LHCN-M2 (cell line): ENCODE data around the gene SERPINA5. TPM values are rescaled to one million over a fixed set of nuclear protein-coding genes. Genes with fewer than 3 reads are reported as not detected.
A peak's percentile ranks its signal among the peaks of the same experiment; 100 is the strongest.

Experiments
- DNase-seq: peaks from one replicate; pipeline ENCODE4 v3.0.0-alpha.2; 2012; ENCODE audit warnings: low read depth
- polyA plus RNA-seq: library from polyadenylated mRNA; unstranded; fragments of >200 nt; gene quantifications from one replicate; pipeline ENCODE4 v1.2.1, GENCODE V29; 2012; ENCODE audit warnings: missing spikeins
- total RNA-seq: library from RNA; depleted of rRNA; stranded (reverse); fragments of >200 nt; gene quantifications from 2 replicates; pipeline ENCODE4 v1.2.3, GENCODE V29; 2014; rRNA removed

SERPINA5 gene, protein sequence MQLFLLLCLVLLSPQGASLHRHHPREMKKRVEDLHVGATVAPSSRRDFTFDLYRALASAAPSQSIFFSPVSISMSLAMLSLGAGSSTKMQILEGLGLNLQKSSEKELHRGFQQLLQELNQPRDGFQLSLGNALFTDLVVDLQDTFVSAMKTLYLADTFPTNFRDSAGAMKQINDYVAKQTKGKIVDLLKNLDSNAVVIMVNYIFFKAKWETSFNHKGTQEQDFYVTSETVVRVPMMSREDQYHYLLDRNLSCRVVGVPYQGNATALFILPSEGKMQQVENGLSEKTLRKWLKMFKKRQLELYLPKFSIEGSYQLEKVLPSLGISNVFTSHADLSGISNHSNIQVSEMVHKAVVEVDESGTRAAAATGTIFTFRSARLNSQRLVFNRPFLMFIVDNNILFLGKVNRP
- total RNA-seq = 0.06 and 0.13 TPM in 2 replicates
- 0.10 TPM for polyA plus RNA-seq

DNA sequence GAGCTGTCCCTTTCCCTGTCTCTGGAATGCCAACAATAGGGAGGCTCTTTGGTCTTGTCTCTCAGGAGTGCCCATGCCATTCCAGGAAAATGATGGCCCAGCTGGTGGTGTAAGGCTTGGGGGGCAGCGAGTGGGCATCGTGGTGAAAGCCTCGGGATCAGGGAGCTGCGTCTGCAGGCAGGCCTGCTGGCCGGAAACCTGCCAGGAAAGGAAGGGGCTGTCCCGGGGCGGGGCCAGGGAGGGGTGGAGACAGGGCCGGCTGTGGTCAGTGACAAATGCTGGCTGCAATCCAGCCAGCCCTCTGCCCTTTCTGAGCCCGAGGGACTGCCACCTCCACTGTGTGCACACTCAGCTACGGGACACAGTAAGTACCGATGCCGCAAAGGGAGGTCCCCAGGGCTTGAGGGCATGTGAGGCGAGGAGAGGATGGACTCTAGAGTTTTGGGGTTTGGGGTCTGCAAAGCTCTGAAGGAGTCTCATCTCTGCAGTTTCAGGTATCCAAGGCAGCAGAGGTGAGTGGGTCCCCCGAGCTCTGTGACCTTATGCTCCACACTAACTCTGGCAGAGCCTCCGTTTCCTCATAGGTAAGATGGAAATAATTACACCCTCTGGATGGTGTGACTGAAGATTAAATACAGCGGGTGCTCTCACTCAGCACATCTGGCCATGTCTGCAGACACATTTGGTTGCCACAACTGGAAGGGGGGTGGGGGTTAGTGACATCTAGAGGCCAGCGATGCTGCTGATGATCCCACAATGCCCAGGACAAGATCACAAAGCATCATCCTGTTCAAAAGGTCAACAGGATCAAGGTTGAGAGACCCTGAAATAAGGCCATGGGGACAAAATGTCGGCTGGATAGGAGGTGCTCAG, at the start of gene SERPINA5:
Gene SERPINA5, plus strand, starts transcription at position 300 of the 873 bp plus-strand sequence. CDS start 5,937 bp downstream, outside the sequence.
- peak; percentile 7 for DNase-seq

DNA sequence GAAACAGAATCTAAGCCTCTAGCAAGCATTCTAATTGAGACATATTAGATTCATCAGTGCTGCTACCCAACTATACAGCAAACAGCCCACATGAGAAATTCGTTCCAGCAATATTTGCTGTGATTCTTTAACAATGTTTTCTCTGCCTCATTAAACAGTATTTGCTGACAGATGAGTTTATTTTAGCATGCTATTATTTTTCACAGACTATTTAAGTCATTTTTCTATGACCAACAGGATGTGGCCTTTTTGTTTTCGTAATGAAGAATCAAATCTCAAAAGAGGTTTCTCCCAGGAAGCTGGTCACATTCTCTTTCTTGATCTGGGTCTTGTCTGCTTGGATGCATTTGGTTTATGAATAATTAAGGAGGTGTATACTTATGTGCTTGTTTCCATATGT, 48.8 kb upstream of the SERPINA5 start:
- DNase-seq = peak; percentile 19

DNA sequence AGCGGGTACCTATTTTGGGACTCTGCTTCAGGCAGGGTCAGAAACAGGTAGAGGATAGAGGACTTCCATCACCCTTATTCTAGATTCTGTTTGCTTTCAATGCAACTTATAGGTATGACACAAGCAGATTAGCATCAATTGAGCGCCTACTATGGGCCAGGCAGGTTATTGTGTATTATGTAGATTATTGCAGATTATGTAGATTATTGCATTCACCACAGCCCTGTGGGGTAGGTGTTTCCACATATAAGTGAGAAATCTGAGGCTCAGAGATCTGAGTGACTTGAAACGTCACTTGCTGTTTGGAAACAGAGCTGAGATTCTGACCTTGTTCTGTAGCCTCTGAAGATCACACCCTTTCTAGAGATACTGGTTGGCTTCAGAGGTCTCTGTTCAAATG, 45.7 kb upstream of the SERPINA5 start:
- no peak for DNase-seq

DNA sequence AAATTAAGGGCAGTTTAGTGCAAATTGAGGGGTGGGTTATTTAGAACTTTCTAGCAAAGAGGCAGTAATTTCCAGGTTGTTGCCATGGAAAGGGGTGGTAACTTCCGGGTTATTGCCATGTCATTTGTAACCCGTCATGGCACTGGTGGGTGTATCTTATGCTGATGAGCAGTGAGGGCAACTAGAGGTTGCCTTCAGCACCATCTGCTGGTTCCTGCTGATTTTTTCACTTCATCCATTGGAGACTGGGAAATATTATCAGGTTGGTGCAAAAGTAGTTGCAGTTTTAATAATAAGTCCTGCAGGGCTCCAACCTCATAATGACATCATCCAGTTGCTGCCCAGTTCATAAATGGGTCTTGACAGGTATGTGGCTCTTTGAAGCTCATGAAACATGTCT, 44.4 kb upstream of the SERPINA5 start:
- no peak for DNase-seq

DNA sequence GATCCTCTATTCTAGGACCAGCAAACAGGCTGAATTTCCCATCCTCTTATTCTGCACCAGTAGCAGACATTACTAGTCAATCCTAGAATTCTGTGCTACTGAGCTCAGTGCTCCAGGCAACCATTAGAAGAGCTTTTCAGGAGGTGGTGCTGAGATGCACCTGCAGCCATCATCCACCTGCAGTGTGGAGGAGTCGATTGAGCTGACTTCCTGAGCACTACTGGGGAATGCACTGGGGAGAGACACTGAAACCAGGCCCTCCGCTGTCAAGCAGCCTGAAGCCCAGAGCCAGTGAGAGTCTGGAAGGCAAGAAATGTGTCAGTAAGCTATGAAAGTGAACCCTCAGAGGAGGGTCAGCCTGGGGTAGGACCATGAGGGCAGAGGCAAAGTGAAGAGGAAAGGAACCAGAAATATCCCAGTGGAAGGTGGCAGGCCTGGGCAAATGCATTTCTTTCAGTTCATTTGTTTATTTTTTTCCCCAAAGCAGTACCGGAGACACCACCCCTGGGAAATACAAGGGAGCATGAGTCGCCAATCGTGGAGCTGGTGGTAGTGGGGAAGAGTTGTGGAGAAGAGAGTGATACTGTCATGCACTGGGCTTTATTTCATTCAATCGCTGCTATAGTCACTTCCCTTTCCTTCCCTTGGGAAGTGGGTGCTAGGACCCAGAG, 43.0 kb upstream of the SERPINA5 start:
- no peak for DNase-seq

DNA sequence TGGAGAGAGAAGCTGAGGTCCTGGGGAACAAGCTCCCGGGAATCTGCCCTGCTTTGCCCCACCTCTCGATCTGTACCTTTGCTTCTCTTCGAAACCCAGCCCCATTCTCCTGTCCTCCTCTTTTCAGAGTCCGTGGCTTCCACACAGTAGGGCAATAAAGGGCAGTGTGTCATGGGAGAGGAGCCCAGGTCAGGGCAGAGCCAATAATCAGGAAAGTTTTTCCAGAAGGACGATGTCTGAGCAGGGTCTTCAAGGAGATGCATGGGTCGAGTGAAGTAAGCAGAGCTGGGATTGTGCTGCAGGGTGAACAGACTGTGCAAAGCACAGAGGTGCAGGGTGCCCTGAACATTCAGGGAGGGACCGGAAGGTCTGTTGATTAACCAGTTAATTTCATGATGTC, 42.0 kb upstream of the SERPINA5 start:
- DNase-seq = no peak

DNA sequence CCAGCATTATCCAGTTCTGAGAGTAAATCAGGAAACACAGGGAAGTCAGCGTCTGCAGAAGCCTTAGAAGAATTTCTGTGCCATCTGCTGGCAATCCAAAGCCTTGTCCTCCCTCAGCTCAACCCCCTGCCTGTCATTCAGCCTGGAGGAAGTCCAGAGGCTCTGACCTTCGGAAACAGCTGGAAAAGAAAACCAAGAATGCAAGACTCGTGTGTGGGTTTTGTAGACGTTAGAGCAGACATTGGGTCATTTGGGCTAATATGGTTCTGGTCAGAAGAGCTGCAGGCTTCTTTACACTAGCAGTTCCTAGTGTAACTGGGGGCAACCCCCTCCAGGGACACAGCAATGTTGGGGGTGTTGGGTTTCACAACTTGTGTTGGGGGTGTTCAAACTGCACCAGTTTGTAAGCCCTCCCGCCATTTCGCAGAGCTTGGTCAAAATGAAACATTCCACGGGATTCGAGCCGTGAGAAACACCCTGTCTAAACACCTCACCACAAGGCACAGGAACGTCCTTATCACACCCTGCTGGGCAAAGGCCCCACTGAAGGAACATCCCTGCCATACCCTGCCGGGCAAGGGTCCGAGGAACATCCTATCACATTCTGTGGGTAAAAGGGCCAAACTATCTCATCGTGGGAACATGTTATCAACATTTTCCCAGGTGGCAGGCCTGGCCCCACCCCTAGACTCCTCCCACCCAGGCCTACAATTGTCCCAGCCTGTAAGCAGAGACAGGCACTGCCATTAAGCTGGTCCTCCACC, 41.0 kb upstream of the SERPINA5 start:
- peak; percentile 53 for DNase-seq

DNA sequence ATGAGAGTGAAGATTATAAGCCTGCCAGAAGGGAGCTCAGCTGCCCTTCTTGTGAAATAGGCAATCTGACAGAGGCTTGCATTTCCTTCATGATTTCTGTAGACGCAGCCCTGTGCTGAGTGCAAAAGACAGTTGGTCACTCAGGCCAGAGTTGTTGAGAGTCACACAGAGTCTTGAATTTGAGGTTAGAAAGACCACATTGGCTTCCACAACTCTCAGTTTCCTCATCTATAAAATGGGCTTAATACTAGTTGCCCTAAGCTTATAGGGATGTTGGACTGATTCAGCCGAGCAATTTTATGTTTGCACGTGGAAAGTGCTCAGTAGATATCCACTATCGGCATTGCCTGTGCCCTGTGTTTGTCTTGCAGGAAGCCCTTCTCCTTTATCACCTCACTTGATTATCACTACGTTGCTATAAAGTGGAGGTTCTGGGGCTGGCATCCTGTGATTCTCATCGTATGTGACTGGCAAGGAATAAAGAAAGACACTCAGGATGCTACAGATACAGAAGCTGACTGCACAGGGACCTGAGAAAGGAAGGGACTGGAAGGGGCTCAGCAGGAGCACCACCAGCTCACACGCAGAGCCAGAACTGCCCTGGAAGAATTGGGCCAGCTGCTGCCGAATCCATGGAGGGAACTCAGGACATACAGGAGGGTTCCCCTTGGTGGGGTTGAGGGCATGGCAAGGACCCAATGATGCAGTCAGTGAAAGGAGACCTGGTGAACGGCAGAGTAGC, 39.8 kb upstream of the SERPINA5 start:
- DNase-seq = no peak

DNA sequence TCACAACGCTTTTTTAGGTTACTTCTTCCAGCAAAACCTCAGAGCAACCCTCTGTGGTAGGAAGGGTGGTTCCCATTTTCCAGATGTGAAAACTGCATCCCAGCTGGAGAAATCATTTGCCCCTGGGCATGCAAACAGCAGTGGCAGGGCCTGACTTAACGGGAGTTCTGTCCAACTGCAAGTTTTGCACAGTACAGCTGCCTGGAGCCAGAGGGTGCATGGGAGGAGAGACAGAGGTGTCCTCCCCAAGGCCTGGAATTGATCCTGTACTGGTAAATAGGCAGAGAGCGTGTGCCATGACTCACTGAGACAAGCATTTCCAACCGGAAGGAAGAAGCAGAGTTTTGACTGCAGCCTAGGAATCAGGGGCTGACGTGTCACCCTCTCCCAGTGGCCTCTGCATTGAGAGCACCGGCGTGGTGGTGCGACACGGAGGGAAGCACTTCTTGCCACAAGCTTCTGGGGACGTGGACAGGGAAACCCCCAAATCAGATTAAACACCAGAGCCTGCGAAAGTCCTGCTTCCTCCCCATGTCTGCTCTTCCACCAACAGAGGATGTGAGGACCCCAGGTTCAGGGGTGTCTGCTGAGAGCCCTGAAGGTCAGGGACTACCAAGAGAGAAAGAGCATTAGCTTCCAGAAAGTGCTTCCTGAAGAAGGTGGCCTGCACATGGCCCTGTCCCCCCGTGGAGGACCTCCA, 39.0 kb upstream of the SERPINA5 start:
- DNase-seq = no peak

DNA sequence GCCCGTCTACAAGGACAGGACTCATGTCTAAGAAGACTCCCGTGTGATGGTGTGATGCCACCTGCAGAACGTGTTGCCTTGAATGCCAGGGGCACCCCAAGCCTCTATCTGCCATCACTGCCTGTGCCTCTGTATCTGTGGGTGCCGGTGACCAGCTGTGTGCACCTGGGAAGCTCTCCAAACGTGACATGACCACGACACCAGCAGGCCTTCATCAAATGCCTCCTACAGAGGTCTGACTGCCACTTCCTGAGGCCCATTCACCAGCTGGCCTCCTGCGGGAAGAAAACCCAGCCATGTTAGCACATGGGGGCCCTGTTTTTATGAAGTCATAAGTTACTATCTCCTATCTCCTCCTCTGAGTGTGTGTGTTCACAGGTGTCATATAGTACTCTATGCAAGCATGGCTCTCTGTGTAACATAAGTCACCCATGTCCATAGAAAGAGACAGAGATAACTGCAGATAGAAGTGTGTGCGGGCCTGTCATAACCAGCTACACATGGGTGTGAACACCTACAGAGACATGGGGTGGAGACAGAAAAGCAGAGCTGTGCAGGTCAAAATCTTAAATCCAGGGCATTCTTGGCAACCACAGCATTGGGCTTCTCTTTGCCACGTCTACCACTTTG, 38.3 kb upstream of the SERPINA5 start:
- DNase-seq = no peak

DNA sequence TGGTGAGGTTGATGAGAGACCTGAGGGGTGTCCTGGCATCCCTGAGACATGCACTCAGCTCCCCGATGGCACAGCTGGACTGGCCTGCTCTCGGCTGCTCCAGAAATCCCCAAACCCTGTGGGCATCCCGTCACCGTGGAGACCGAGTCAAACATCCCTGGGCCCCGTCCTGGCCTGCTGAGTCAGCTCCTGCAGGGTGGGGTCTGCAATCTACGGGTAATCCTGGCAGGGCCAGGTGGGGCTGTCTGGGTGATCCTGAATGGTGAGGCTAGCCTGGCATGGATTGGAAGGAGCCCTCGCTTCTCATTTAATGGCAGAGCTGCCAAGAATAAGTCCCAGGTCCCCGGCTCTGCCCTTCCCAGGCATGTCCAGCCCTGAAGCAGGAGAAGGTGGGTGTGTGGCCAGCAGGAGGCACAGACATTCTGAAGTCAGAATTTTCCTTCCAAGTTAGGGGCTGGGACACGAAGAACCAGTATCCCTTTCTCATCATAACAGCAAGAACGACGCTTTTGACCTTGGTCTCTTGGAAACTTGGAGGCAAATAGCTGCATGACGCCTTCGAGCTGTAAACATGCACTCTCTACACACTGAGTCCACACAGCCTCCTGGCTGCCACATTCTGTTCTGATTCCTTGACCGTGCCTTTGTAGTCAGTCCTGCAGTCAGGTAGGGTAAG, 37.6 kb upstream of the SERPINA5 start:
- no peak for DNase-seq

DNA sequence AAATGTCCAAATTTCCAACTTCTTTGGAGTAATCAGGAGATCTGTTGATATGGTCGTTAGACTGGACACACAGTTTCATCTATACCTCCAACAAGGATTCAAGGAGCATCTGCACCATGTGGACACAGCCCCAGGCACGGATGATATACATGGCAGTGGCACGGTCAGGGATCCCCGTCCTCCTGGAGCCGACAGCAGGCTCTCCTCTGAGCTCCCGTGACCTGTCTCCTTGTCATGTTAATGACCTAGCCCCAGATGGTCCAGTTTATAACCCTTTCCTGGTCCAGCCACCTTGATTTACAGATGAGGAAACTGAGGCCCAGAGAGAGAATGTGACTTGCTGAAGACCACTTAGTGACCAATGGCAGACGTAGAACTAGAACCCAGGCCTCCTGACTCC, 36.5 kb upstream of the SERPINA5 start:
- no peak for DNase-seq

DNA sequence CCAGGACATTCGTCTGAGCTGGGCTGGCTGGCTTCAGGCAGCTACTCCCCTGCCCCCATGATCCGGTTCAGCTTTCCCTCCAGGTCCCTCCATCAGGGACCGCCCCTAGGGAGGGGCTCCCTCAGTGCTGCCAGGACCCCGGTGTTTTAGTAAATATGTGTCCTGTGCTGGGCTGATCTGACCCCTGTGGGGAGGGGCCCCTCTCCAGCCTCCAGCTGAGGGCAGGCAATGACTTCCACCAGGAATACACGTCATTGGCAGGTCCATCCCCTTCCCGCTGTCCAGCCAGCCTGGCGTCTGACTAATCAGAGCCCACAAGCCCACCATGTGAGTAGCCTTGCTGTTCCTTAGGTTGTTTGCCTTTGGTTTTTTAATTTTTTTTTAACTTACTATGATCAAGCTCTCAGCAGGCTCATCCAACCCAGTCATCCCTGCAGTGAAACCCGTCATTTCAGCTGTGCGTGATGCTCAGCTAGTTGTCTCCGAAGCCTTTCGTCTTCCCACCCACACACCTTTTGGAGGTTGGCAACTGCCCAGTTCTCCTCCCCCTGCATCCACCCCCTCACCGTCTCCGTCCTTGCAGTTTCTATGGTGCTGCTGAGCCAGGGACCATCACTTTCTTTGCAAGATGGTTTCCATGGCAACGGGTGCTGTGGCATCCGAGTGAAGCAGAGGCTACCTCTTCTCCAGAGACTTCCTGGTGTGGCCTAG, 35.9 kb upstream of the SERPINA5 start:
- DNase-seq = no peak

DNA sequence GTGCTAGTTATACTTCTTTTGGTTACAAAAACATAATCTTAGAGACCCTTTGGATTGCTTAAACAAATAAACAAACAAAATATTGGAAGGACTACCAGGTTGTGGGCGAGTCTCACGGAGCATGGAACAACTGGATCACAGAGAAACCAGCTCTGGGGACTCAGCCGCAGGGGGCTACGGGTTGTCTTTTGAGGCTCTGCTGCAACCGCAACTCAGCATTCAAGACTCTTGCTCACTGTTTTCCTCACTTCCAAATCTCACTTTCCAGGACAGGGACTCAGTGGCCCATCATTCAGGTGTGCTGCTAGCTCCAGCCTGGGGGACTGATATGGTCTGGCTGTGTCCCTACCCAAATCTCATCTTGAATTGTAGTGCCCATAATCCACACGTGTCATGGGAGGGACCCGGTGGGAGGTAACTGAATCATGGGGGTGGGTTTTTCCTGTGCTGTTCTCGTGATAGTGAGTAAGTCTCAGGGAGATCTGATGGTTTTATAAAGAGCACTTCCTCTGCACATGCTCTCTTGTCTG, 34.0 kb upstream of the SERPINA5 start:
- no peak for DNase-seq

DNA sequence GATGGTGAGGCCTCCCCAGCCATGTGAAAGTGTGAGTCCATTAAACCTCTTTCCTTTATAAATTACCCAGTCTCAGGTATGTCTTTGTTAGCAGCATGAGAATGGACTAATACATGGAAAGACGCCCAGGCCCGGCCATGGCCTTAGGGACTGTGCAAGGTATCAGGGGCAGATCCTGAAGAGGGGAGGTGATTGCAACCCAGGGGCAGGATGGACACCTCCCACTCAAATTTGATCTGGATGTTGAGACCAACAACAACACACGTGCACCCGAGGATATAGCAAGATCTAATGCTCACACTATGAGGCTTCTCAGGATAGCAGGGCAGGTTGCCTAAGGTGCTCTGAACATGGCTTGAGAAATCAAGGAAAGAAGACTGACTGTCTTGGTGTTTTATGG, 33.5 kb upstream of the SERPINA5 start:
- no peak for DNase-seq

DNA sequence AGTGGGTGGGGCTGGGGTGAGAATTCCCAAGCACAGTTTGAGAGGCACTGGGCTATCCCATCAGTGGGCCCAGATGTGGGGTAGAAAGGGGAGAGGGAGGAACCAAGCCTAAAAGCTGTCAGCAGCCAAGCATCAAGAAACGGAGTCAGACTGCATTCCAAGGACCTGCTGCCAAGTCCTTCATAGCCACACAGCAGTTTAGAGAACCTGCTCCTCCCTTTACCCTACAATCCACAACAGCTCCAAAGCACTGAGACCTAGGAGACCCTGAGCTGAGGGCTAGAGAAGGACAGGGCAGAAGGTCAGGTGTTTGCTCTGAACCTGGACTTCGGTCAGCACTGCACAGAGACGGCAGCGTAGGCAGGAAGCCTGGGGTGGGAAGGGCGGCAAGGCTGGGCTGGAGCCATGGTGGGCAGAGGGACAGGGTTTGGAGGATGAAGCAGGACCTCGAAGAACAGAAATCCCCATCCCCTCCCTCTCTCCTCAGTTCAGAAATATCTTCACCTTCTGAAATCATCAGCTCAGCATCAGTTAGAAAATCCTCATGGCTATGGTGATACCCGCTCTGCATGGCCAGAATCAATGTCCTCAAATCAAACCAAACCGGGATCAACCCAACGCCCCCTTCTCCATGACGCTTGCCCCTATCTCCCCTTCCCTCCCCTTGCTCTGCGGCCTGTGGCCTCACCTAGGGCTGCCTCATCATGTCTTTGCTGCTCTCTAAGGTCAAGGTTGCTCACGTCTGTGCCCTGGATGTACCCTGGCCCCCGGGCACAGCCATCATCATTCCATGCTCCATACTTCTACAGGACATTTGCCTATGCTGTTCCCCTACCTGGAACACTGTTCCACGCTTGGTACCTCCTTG, 32.9 kb upstream of the SERPINA5 start:
- DNase-seq = no peak
